GM18517 (cell line): ENCODE results near the gene CDH3.

Experiments used
- ATAC-seq: cut with Tn5 transposase; IDR thresholded peaks from one replicate; pipeline ENCODE4 v1.9.1; 2021; ENCODE audit warnings: mild to moderate bottlenecking, moderate library complexity; ENCODE audit not compliant: unreplicated experiment

Gene CDH3

GRCh38 chr16:68734782-68735181 lies 89.7 kb downstream of the CDH3 start:
- ATAC-seq, result no peak

GRCh38 chr16:68736561-68736960 lies 91.5 kb downstream of the CDH3 start:
- no peak for ATAC-seq

GRCh38 chr16:68737046-68737729 lies 92.1 kb downstream of the CDH3 start, which contains the start of gene CDH1:
Gene CDH1, plus strand, starts transcription at chr16:68737292. Its CDS starts 124 bp downstream, at chr16:68737416.
- ATAC-seq, result no peak

GRCh38 chr16:68737730-68738629 lies 92.9 kb downstream of the CDH3 start:
- no peak for ATAC-seq

GRCh38 chr16:68739964-68740627 lies 95.0 kb downstream of the CDH3 start:
- no peak for ATAC-seq

GRCh38 chr16:68740628-68741346 lies 95.7 kb downstream of the CDH3 start:
- ATAC-seq, result no peak

GRCh38 chr16:68743664-68744063 lies 98.6 kb downstream of the CDH3 start:
- ATAC-seq, result no peak

- no peak for ATAC-seq
Measured at GRCh38 chr16:68744744-68745280, 99.7 kb downstream of the CDH3 start.

- ATAC-seq, result no peak
Measured at GRCh38 chr16:68746951-68747350, 101.8 kb downstream of the CDH3 start.

GRCh38 chr16:68749432-68749831 lies 104.3 kb downstream of the CDH3 start:
- no peak for ATAC-seq
